Trophoblast cell (in vitro differentiated cells and primary cell): Measurements from ENCODE around the gene TMPRSS11D.

Source experiments
- DNase-seq, 2 donors: peaks; one replicate each; pipeline ENCODE4 v3.0.0-alpha.2; 2016
- H2AFZ ChIP-seq: 2 replicates; pipeline ENCODE4 v1.6.1; 2013; ENCODE audit warnings: low read length, moderate library complexity, mild to moderate bottlenecking; ENCODE audit not compliant: insufficient read depth, poor library complexity
- H2AK5ac ChIP-seq: 2 replicates; pipeline ENCODE4 v1.6.1; 2013; ENCODE audit warnings: mild to moderate bottlenecking, low read length
- H2BK120ac ChIP-seq: 2 replicates; pipeline ENCODE4 v1.6.1; 2013; ENCODE audit warnings: low read length, mild to moderate bottlenecking, moderate library complexity; ENCODE audit not compliant: insufficient read depth, poor library complexity
- H2BK12ac ChIP-seq: 2 replicates; pipeline ENCODE4 v1.6.1; 2013; ENCODE audit warnings: mild to moderate bottlenecking, low read length, moderate library complexity
- H2BK5ac ChIP-seq: 2 replicates; pipeline ENCODE4 v1.6.1; 2013; ENCODE audit warnings: low read length, low read depth, moderate library complexity, mild to moderate bottlenecking; ENCODE audit not compliant: poor library complexity
- H3K14ac ChIP-seq: 2 replicates; pipeline ENCODE4 v1.6.1; 2013; ENCODE audit warnings: mild to moderate bottlenecking, low read length
- H3K18ac ChIP-seq: 2 replicates; pipeline ENCODE4 v1.6.1; 2013; ENCODE audit warnings: mild to moderate bottlenecking, low read length
- H3K23ac ChIP-seq: 2 replicates; pipeline ENCODE4 v1.6.1; 2013; ENCODE audit warnings: low read length
- H3K27ac ChIP-seq: 2 replicates; pipeline ENCODE4 v1.5.1; 2013; ENCODE audit warnings: low read depth, mild to moderate bottlenecking, inconsistent platforms, low read length, moderate library complexity
- H3K27me3 ChIP-seq: 2 replicates; pipeline ENCODE4 v1.6.1; 2013; ENCODE audit warnings: inconsistent platforms, mild to moderate bottlenecking, low read length, moderate library complexity; ENCODE audit not compliant: insufficient read depth
- H3K36me3 ChIP-seq, 2 experiments: 1 replicate in 1 of 2; 2 replicates in 1 of 2; pipeline ENCODE4 v1.6.1; 2013; ENCODE audit warnings: low read length in 2 of 2, mild to moderate bottlenecking in 2 of 2, moderate library complexity in 1 of 2; ENCODE audit not compliant: insufficient read depth in 2 of 2, control insufficient read depth in 1 of 2
- H3K4ac ChIP-seq: 2 replicates; pipeline ENCODE4 v1.6.1; 2013; ENCODE audit warnings: low read depth, mild to moderate bottlenecking, low read length, moderate library complexity
- H3K4me1 ChIP-seq, 2 experiments: 1 replicate in 1 of 2; 2 replicates in 1 of 2; pipeline ENCODE4 v1.6.1; 2013; ENCODE audit warnings: low read length in 2 of 2, mild to moderate bottlenecking in 2 of 2, moderate library complexity in 1 of 2; ENCODE audit not compliant: insufficient read depth in 2 of 2, control insufficient read depth in 1 of 2
- H3K4me2 ChIP-seq: 2 replicates; pipeline ENCODE4 v1.6.1; 2013; ENCODE audit warnings: inconsistent platforms, mild to moderate bottlenecking, low read length, moderate library complexity
- H3K4me3 ChIP-seq: 2 replicates; pipeline ENCODE4 v1.5.1; 2013; ENCODE audit warnings: mild to moderate bottlenecking, low read depth, low read length, inconsistent platforms
- H3K79me1 ChIP-seq: one replicate; pipeline ENCODE4 v1.6.1; 2013; ENCODE audit warnings: low read length
- H3K79me2 ChIP-seq: 2 replicates; pipeline ENCODE4 v1.6.1; 2013; ENCODE audit warnings: low read length, mild to moderate bottlenecking; ENCODE audit not compliant: control insufficient read depth, insufficient read depth, poor library complexity
- H3K9ac ChIP-seq: 2 replicates; pipeline ENCODE4 v1.6.1; 2013; ENCODE audit warnings: mild to moderate bottlenecking, low read length
- H3K9me3 ChIP-seq: 2 replicates; pipeline ENCODE4 v1.6.1; 2013; ENCODE audit warnings: low read depth, mild to moderate bottlenecking, control low read depth, inconsistent platforms, low read length; ENCODE audit not compliant: insufficient read depth
- H4K12ac ChIP-seq: 2 replicates; pipeline ENCODE4 v1.6.1; 2013; ENCODE audit warnings: low read depth, mild to moderate bottlenecking, low read length, moderate library complexity
- H4K8ac ChIP-seq: 2 replicates; pipeline ENCODE4 v1.6.1; 2013; ENCODE audit warnings: low read depth, mild to moderate bottlenecking, low read length, moderate library complexity
- H4K91ac ChIP-seq: one replicate; pipeline ENCODE4 v1.6.1; 2013; ENCODE audit warnings: low read depth, mild to moderate bottlenecking, low read length, moderate library complexity
- WGBS: extraction: QIAGEN DNeasy Blood & Tissue Kit; methylation state at CpG from one replicate; pipeline ENCODE4 v1.1.7; 2013; ENCODE audit warnings: missing lambda C conversion rate; ENCODE audit not compliant: insufficient read length, insufficient coverage; ENCODE audit errors: extremely low coverage; 5-methylcytosine and 5-hydroxymethylcytosine counted together

The TMPRSS11D gene

GRCh38 chr4:67871867-67872266 lies 11.9 kb downstream of the TMPRSS11D start:
- Histone ChIP-seq H3K27ac (no peak overlapping the region), H2BK12ac (no peak overlapping the region), H2BK120ac (no peak overlapping the region), H3K4ac (no peak overlapping the region), H3K9ac (no peak overlapping the region), H3K18ac (no peak overlapping the region), H3K9me3 (no peaks in the 10 kb centered on the region), H3K36me3 (no peaks in the 10 kb centered on the region), H2AFZ (no peak overlapping the region), H3K4me1 (no peaks in the 10 kb centered on the region), H4K12ac (no peak overlapping the region), H3K23ac (no peak overlapping the region), H4K8ac (no peak overlapping the region), H3K14ac (no peak overlapping the region), H2AK5ac (no peak overlapping the region), H3K4me2 (no peak overlapping the region), H3K27me3 (peaks cover 3% of the 10 kb centered on the region), H4K91ac (no peak overlapping the region), H3K79me1 (no peaks in the 10 kb centered on the region), H2BK5ac (no peak overlapping the region), H3K4me3 (no peak overlapping the region), H3K79me2 (no peaks in the 10 kb centered on the region)
- peak; percentile 4 to 73 for DNase-seq

- Histone ChIP-seq H3K4me1 (no peaks in the 10 kb centered on the region), H2BK12ac (no peak overlapping the region), H4K8ac (no peak overlapping the region), H2AK5ac (no peak overlapping the region), H3K23ac (no peak overlapping the region), H3K27ac (no peak overlapping the region), H3K27me3 (no peaks in the 10 kb centered on the region), H3K4me3 (no peak overlapping the region), H3K14ac (no peak overlapping the region), H3K18ac (no peak overlapping the region), H3K9me3 (no peaks in the 10 kb centered on the region), H3K9ac (no peak overlapping the region), H2AFZ (no peak overlapping the region), H2BK5ac (no peak overlapping the region), H3K79me2 (no peaks in the 10 kb centered on the region), H3K79me1 (no peaks in the 10 kb centered on the region), H4K91ac (no peak overlapping the region), H3K4me2 (no peak overlapping the region), H2BK120ac (no peak overlapping the region), H3K4ac (no peak overlapping the region), H3K36me3 (no peaks in the 10 kb centered on the region), H4K12ac (no peak overlapping the region)
- WGBS = no CpG with 5 or more reads among the region's 4 CpGs
- DNase-seq = no peak
Observed at GRCh38 chr4:67869580-67870190, 14.1 kb downstream of the TMPRSS11D start.

- no peak for DNase-seq
- Histone ChIP-seq H3K79me2 (no peaks in the 10 kb centered on the region), H3K9ac (no peak overlapping the region), H3K9me3 (no peaks in the 10 kb centered on the region), H2AFZ (no peak overlapping the region), H2BK5ac (no peak overlapping the region), H4K91ac (no peak overlapping the region), H4K8ac (no peak overlapping the region), H2BK120ac (no peak overlapping the region), H3K4me3 (no peak overlapping the region), H2AK5ac (no peak overlapping the region), H3K79me1 (no peaks in the 10 kb centered on the region), H3K27ac (no peak overlapping the region), H3K18ac (no peak overlapping the region), H3K4me2 (no peak overlapping the region), H3K14ac (no peak overlapping the region), H3K23ac (no peak overlapping the region), H3K4me1 (no peaks in the 10 kb centered on the region), H3K27me3 (no peaks in the 10 kb centered on the region), H4K12ac (no peak overlapping the region), H3K4ac (no peak overlapping the region), H2BK12ac (no peak overlapping the region), H3K36me3 (no peaks in the 10 kb centered on the region)
- no CpG with 5 or more reads among the region's 6 CpGs for WGBS
Observed at GRCh38 chr4:67861513-67861912, 22.3 kb downstream of the TMPRSS11D start.

- Histone ChIP-seq H2BK5ac (no peak overlapping the region), H3K4ac (no peak overlapping the region)
- no CpG with 5 or more reads among the region's 2 CpGs for WGBS
Observed at GRCh38 chr4:67853336-67853735, 30.5 kb downstream of the TMPRSS11D start.

More at GRCh38 chr4:67853336-67853735, 30.5 kb downstream of the TMPRSS11D start:
- Histone ChIP-seq H3K4me3 (no peak overlapping the region), H3K36me3 (no peaks in the 10 kb centered on the region), H3K79me1 (no peaks in the 10 kb centered on the region), H4K12ac (no peak overlapping the region), H3K9ac (no peak overlapping the region), H2BK120ac (no peak overlapping the region), H3K9me3 (no peaks in the 10 kb centered on the region), H3K23ac (no peak overlapping the region), H4K8ac (no peak overlapping the region), H3K14ac (no peak overlapping the region), H3K79me2 (no peaks in the 10 kb centered on the region), H3K4me2 (no peak overlapping the region), H3K18ac (no peak overlapping the region), H2BK12ac (no peak overlapping the region), H2AFZ (no peak overlapping the region), H2AK5ac (no peak overlapping the region), H4K91ac (no peak overlapping the region), H3K27ac (no peak overlapping the region), H3K4me1 (no peaks in the 10 kb centered on the region), H3K27me3 (no peaks in the 10 kb centered on the region)
- DNase-seq = no peak
